ENCODE results near the gene MRPL24.

MRPL24 gene

GRCh38 chr1:156743367-156744302 lies 2.7 kb upstream of the MRPL24 start:
- no peak for DNase-seq (ENCODE audit: low read depth)

- no peak for DNase-seq (ENCODE audit: low read depth)
Observed at GRCh38 chr1:156742801-156743200, 1.9 kb upstream of the MRPL24 start.

DNA sequence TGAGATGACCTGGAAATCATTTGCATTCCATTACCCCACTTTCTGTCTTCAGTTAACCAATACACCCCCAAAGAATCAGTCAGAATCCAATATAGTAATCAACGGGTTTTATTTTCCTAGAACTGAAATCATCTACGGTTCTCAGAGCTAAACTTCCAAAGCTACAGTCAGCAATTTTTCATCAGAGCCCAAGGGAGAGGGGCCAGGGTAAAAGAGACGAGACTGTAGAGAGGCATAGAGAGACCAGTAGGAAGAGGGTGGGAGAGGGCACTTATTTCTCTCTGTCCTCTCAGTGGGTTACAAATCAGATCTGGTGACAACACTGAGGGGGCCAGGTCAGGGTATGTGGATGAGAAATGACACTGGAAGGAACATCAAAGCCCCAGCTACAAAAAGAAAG lies 1.1 kb upstream of the MRPL24 start:
- no peak for DNase-seq (ENCODE audit: low read depth)

GRCh38 chr1:156741481-156741983 lies 644 bp upstream of the MRPL24 start:
- DNase-seq (ENCODE audit: low read depth) = no peak

GRCh38 chr1:156740237-156740740 lies 599 bp downstream of the MRPL24 start:
- DNase-seq (ENCODE audit: low read depth) = no peak

DNA sequence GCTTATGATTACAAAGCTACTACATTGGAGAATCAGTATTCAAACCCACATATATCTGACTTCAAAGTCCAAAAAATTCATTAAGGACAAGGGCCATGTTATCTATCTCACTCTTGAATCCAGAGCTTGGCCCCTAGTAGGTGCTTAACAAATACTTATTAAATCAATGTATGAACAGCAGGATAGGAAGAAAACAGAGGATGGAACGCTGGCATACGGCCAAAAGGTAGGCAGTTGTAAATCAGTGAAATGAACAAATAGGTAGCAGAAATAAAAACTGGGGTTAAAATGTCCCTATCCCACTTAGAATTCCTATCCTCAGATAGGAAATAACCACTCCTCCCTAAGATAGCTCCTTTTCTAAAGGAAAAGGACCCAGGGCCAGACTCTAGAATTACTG lies 2.0 kb downstream of the MRPL24 start:
- no peak for DNase-seq (ENCODE audit: low read depth)

DNA sequence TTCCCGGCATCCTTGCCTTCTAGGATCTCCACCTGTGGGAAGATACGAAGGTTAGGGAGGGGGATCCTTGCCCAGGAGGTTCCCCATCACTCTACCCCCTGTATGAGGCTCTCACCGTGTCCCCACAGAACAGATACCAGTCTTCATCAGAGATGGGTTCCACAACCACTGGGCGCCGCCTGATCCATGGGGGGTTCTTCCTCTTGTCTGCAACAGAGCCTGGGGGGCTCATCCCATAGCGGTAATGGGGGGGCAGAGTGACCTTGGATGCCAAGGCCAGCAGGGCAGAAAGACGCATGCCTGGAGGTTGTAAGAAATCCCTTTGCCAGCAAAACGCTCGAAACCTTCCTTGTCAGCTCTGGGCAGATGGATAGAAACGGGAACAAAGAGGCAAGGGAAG lies 2.5 kb downstream of the MRPL24 start:
- DNase-seq (ENCODE audit: low read depth) = no peak

DNA sequence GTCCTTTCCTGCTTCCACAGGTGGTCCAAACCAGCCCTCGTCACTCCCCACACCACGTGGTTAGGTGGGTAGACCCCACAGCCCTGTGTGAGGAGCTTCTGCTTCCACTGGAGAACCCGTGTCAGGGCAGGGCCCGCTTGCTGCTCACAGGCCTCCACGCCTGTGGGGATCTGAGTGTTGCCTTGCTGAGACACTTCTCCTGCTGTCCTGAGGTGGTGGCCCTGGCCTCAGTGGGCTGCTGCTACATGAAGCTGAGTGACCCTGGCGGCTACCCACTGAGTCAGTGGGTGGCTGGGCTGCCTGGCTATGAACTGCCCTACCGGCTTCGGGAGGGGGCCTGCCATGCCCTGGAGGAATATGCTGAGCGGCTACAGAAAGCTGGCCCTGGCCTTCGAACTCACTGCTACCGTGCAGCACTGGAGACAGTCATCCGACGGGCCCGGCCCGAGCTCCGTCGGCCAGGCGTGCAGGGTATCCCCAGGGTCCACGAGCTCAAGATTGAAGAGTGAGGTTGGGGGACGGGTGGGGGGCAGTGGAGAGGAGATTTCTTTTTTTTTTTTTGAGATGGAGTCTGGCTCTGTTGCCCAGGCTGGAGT lies 6.8 kb downstream of the MRPL24 start:
- no peak for DNase-seq (ENCODE audit: low read depth)

DNA sequence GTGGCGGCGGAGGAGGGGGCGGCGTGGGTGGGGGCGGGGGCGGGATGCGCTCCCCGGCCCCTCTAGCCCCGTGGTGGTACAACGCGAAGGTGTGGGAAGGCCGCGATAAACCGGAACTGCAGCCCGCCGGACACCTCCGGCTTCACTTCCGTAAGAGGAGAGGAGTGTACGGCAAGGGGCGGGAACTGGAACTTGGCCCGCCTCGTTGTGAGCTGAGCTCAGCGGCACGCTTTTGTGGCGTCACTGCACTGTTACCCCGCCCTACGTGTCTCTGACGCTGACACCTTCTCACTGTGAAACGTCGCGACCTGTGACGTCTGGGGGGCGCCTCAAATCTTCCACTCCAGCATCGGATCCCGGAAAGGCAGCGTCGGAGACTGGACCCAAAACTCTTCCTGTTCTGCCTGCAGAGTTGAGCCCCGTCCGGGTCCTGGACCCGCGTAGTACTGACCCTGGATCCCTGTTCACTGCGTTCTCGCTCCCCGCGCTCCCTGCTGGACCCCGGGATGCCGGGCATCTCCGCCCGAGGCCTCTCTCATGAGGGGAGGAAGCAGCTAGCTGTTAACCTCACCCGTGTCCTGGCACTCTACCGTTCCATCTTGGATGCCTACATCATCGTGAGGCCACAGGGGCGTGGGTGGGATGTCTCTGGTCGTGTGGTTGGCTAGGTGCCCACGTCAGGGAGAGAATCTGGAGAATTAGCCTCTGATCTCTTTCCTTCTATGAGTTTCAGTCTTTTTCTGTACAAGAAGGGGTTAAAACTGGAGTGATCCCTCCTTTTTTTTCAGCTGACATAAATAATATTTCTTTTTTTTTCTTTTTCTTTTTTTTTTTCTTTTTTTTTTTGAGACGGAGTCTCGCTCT lies 12.1 kb downstream of the MRPL24 start, which contains the start of gene ISG20L2:
ISG20L2 (minus strand) TSS at position 168 of the 864 bp plus-strand sequence. CDS start 1,114 bp downstream, outside the sequence.
- DNase-seq (ENCODE audit: low read depth) = peak; percentile 91

GRCh38 chr1:156727926-156728598 lies 12.8 kb downstream of the MRPL24 start, which contains the start of gene METTL25B:
Gene METTL25B (plus strand): TSS chr1:156728469. CDS start chr1:156729105, 636 bp downstream.
- no peak for DNase-seq (ENCODE audit: low read depth)

DNA sequence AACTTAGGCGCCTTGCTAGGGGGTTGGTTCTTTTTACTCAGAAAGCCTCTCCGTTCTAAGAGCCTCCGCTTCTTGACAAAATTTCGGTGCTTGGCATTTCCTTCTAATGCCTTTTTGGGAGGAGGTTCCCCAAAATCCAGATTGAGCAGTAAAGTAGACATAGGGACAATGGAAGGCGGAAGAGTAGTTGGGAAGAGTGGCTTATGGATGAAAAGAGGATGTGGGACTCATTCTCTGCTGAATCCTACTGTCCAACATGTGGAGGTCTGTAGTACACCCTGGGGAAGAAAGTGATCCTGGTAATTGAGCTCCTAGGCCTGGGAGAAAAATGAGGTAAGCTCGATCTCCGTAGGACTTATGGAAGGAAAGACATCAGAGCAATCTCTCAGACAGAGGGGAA lies 13.4 kb downstream of the MRPL24 start:
- DNase-seq (ENCODE audit: low read depth) = no peak

- DNase-seq (ENCODE audit: low read depth) = no peak
Observed at GRCh38 chr1:156726549-156727226, 14.2 kb downstream of the MRPL24 start.

- peak; percentile 72 for DNase-seq (ENCODE audit: low read depth)
Observed at GRCh38 chr1:156725683-156726280, 15.1 kb downstream of the MRPL24 start.

GRCh38 chr1:156721535-156721934 lies 19.4 kb downstream of the MRPL24 start:
- DNase-seq (ENCODE audit: low read depth) = no peak

- no peak for DNase-seq (ENCODE audit: low read depth)
Observed at GRCh38 chr1:156721131-156721530, 19.8 kb downstream of the MRPL24 start.

GRCh38 chr1:156717351-156717750 lies 23.5 kb downstream of the MRPL24 start:
- no peak for DNase-seq (ENCODE audit: low read depth)

- DNase-seq (ENCODE audit: low read depth) = no peak
Observed at GRCh38 chr1:156714830-156715229, 26.1 kb downstream of the MRPL24 start.

DNA sequence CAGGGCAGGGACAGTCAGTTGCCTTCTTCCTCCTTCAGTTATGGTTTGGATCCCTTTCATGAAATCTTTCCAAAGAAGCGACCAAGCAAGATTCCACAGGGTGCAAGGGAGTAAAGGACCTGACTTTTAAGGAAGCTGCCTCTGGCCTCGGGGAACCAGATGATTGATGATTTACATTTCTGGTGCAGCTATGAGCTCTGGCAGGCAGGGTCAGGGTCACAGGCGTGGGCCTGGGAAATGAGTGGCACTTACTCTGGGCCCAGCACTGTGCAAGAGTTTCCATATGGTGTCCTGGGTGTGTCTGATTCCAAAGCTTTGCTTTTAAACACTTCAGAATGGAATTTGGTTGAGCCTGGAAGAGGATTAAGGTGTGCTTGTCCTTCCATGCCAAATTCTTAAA lies 28.3 kb downstream of the MRPL24 start:
- DNase-seq (ENCODE audit: low read depth) = no peak

DNA sequence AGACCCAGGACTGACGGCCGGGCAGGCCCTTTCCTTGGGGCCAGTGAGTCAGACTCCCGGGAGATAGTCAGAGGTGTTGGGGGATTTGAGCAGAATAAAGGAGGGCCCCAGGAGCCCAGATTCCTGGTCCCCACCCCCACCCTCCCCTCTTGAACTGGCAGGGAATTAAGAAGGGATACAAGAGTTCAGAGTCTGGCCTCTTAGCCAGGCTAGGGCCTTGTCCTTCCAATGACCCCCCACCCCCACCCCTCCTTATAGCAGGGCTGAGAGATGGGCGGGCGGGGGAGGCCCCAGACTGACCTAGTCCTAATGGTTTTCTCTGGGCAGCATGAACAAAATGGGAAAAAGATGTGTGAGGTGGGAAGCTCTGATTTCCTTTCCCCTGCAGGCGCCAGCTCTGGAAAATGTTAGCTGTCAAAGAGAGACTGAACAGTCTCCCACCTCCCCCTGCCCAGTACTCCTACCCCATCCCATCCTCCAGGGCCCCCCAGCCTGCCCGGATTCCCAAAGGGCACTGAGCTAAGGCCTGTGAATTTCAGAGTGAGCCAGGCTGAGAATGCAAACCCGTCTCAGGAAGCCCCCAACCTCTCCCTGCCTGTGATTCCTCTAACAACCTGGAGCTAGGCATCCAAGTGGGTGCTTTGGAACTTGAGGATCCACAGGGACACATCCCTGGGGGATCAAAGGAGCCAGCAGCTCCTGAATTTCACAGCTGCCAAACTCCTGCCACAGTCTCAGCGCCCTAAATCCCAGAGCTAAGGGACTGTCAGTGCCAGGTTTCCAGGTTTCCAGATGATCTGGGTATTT lies 29.7 kb downstream of the MRPL24 start:
- DNase-seq (ENCODE audit: low read depth) = no peak

Data from stimulated activated CD8-positive, alpha-beta memory T cell treated with anti-CD3 and anti-CD28 coated beads, Interleukin-12 subunit alpha, Interleukin-12 subunit beta, amount 100 ng/mL, for 1 hour (primary cell).